ENCODE measurements around the gene TRAPPC3L.

Gene TRAPPC3L

DNA sequence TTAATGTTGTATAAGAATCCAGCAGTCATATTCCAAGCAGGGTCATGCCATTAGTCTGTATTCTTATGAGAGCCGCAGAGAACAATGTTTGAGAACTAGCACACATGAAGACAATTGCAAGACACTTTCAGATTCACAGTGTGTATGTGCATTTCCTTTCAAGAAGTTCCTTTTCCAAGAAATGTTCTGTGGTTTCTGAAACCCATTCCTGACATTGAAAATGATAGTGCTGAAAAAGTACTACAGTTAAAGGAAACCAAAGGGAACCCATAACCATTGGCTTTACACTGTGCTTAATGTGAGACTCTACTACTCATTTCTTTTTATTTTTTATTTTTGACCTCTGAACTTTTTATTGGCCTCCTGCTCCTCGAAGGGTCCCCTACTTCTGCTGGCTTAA lies 88.6 kb downstream of the TRAPPC3L start:
- H3K4me1 ChIP-seq (ENCODE audit: insufficient read depth, insufficient read length), result no peaks in the 10 kb centered on the region
- no peak overlapping the region for H3K4me3 ChIP-seq (ENCODE audit: insufficient read length, low read depth)
- no peak for DNase-seq (ENCODE audit: low read depth, low spot score)
- H3K9ac ChIP-seq (ENCODE audit: insufficient read length, low read depth), result no peak overlapping the region
- no peaks in the 10 kb centered on the region for H3K36me3 ChIP-seq (ENCODE audit: insufficient read depth, insufficient read length, low read length)
- H3K9me3 ChIP-seq (ENCODE audit: insufficient read depth, low read length), result no peaks in the 10 kb centered on the region
- peaks cover 24% of the 10 kb centered on the region for H3K27me3 ChIP-seq (ENCODE audit: insufficient read depth, insufficient read length)
- TF ChIP-seq YY1 (IDR thresholded peaks at IDR 0.05; ENCODE audit: insufficient read depth, insufficient read length) (no peak), ZNF274 (IDR thresholded peaks at IDR 0.05; ENCODE audit: low read depth, low read length) (no peak), SUZ12 (IDR thresholded peaks at IDR 0.05; ENCODE audit: extremely low read depth, insufficient read depth, insufficient read length) (no peak)

DNA sequence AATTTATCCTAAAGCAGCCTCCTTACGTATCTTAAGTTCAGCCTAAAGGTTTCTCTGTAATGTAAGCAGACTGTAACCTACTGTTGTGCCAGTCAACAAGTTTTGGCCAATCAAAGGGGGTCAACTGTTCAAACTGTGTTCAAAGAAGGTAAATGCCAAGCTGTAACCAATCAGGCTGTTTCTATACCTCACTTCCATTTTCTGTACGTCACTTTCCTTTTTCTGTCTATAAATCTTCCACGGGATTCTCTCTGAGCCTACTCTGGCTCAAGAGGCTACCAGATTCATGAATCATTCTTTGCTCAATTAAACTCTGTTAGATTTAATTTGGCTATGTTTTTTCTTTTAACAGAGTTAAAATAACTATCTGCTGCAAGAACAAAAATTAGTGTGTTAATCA lies 89.4 kb downstream of the TRAPPC3L start:
- peaks cover 15% of the 10 kb centered on the region for H3K27me3 ChIP-seq (ENCODE audit: insufficient read depth, insufficient read length)
- no peak overlapping the region for H3K9ac ChIP-seq (ENCODE audit: insufficient read length, low read depth)
- TF ChIP-seq ZNF274 (IDR thresholded peaks at IDR 0.05; ENCODE audit: low read depth, low read length) (no peak), SUZ12 (IDR thresholded peaks at IDR 0.05; ENCODE audit: extremely low read depth, insufficient read depth, insufficient read length) (no peak), YY1 (IDR thresholded peaks at IDR 0.05; ENCODE audit: insufficient read depth, insufficient read length) (no peak)
- H3K9me3 ChIP-seq (ENCODE audit: insufficient read depth, low read length), result no peaks in the 10 kb centered on the region
- H3K36me3 ChIP-seq (ENCODE audit: insufficient read depth, insufficient read length, low read length), result no peaks in the 10 kb centered on the region
- no peak overlapping the region for H3K4me3 ChIP-seq (ENCODE audit: insufficient read length, low read depth)
- no peaks in the 10 kb centered on the region for H3K4me1 ChIP-seq (ENCODE audit: insufficient read depth, insufficient read length)
- DNase-seq (ENCODE audit: low read depth, low spot score), result no peak

DNA sequence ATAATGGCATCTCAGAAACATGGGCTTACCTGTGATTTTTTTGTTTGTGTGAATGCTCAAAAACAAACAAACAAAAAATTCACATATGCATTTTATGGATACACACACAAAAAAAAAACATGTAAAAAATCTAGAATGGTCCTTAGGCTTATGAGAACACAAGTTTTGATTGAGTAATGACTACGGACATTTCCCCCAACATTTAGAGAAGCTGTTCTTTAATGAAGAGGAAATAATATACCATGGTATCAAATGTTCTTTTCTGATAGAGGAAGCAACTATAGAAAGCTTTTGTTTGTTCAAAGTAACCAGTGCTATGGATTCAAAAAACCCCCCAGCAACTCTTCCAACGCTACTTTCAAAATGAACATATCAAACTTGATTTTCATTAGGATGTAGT lies 93.0 kb downstream of the TRAPPC3L start:
- H3K36me3 ChIP-seq (ENCODE audit: insufficient read depth, insufficient read length, low read length), result no peaks in the 10 kb centered on the region
- no peak overlapping the region for H3K4me3 ChIP-seq (ENCODE audit: insufficient read length, low read depth)
- no peak overlapping the region for H3K9ac ChIP-seq (ENCODE audit: insufficient read length, low read depth)
- H3K9me3 ChIP-seq (ENCODE audit: insufficient read depth, low read length), result no peaks in the 10 kb centered on the region
- H3K27me3 ChIP-seq (ENCODE audit: insufficient read depth, insufficient read length), result no peaks in the 10 kb centered on the region
- TF ChIP-seq YY1 (IDR thresholded peaks at IDR 0.05; ENCODE audit: insufficient read depth, insufficient read length) (no peak), ZNF274 (IDR thresholded peaks at IDR 0.05; ENCODE audit: low read depth, low read length) (no peak), SUZ12 (IDR thresholded peaks at IDR 0.05; ENCODE audit: extremely low read depth, insufficient read depth, insufficient read length) (no peak)
- H3K4me1 ChIP-seq (ENCODE audit: insufficient read depth, insufficient read length), result no peaks in the 10 kb centered on the region
- no peak for DNase-seq (ENCODE audit: low read depth, low spot score)

DNA sequence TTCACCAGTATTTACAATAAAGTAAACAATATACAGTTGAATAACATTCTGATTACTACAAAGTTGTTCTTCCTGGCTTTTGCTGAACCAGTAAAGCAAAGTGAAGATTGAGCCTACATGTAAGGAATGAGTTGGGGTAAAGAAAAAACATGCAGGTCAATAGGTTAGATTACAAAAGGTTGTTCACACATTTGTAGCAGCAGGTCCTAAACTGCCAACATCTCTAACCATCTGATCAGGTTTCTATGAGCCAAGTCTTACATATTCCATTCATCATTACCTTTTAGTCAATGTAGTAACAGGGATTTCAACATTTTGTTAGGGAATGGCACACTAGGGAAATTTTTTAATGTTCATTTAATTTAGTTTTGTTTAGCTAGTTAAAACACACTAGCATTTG lies 93.6 kb downstream of the TRAPPC3L start:
- TF ChIP-seq YY1 (IDR thresholded peaks at IDR 0.05; ENCODE audit: insufficient read depth, insufficient read length), result no peak
- no peak for TF ChIP-seq ZNF274 (IDR thresholded peaks at IDR 0.05; ENCODE audit: low read depth, low read length)
- no peak for TF ChIP-seq SUZ12 (IDR thresholded peaks at IDR 0.05; ENCODE audit: extremely low read depth, insufficient read depth, insufficient read length)
- Histone ChIP-seq H3K9me3 (ENCODE audit: insufficient read depth, low read length) (no peaks in the 10 kb centered on the region), H3K36me3 (ENCODE audit: insufficient read depth, insufficient read length, low read length) (no peaks in the 10 kb centered on the region), H3K4me1 (ENCODE audit: insufficient read depth, insufficient read length) (no peaks in the 10 kb centered on the region), H3K27me3 (ENCODE audit: insufficient read depth, insufficient read length) (no peaks in the 10 kb centered on the region), H3K4me3 (ENCODE audit: insufficient read length, low read depth) (no peak overlapping the region), H3K9ac (ENCODE audit: insufficient read length, low read depth) (no peak overlapping the region)
- DNase-seq (ENCODE audit: low read depth, low spot score), result no peak

DNA sequence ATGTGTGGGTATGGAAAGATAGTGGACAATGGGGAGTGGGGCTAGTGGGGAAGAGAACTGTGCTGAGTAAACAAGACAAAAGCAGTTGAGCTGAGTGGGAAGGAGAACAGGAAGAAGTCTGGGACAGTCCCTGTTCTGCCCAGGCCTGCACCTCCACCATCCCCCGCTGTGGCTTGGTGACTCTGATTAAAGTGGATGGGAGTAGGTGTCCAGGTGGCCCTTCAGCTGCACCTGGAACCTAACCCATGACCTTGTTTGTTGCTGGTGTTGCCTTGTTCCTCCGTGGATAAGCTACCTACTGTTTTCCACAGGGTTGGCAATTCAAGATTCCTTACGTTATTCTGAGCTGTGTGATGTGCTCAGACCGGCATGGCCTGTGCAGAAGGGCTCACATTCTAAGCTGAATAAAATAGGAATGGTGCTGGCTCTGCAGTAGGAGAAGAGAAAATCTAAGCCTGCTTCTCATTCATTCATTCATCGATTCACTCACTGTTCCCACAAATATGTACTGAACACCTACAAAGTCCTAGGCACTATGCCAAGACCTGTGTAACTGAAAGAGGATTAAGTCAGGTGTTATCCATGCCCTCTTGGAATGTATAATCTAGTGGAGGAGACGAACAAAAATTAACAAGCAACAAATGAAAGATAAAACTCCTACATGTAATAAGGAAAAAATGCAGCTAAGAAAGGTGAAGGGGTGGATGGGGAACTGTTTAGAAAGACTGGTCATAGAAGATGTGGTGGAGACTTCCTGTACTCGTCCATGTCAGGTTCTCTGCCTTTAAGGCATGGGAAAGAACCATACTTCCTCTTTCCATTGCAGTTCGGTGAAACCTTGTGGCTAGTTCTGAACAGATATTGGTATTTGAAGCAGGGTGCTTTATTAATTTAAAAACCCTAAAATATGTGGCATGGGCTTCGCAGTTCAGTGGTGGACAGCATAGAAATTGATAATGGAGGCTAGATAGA lies 94.4 kb downstream of the TRAPPC3L start:
- Histone ChIP-seq H3K9ac (ENCODE audit: insufficient read length, low read depth) (no peak overlapping the region), H3K9me3 (ENCODE audit: insufficient read depth, low read length) (no peaks in the 10 kb centered on the region), H3K27me3 (ENCODE audit: insufficient read depth, insufficient read length) (no peaks in the 10 kb centered on the region), H3K4me3 (ENCODE audit: insufficient read length, low read depth) (no peak overlapping the region), H3K4me1 (ENCODE audit: insufficient read depth, insufficient read length) (no peaks in the 10 kb centered on the region), H3K36me3 (ENCODE audit: insufficient read depth, insufficient read length, low read length) (no peaks in the 10 kb centered on the region)
- DNase-seq (ENCODE audit: low read depth, low spot score), result no peak
- TF ChIP-seq ZNF274 (IDR thresholded peaks at IDR 0.05; ENCODE audit: low read depth, low read length) (no peak), SUZ12 (IDR thresholded peaks at IDR 0.05; ENCODE audit: extremely low read depth, insufficient read depth, insufficient read length) (no peak), YY1 (IDR thresholded peaks at IDR 0.05; ENCODE audit: insufficient read depth, insufficient read length) (no peak)

DNA sequence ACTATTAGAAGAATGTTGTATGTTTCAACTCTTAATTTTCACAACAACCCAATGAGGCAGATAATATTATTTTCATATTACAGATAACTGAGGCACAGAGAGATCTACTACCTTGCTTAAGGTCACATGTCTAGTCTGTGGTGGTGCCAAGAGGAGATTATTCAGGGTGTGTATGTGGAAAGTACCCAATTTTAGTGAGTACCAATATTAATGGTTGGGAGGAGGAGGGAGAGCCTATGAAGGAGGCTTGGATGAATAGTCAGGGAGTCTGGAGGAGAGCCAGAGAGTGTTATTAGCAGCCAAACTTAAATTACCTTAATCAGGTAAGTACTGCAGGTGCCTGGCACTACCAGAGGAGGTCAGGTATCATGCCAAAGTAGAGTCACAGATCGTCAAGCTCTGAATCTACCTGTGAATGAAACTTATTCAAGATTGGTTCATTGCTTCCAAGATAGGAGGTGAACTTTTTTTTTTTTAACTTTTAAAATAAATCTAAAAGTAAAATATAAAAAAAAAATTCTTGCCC lies 95.2 kb downstream of the TRAPPC3L start:
- DNase-seq (ENCODE audit: low read depth, low spot score), result no peak
- Histone ChIP-seq H3K36me3 (ENCODE audit: insufficient read depth, insufficient read length, low read length) (no peaks in the 10 kb centered on the region), H3K4me1 (ENCODE audit: insufficient read depth, insufficient read length) (no peaks in the 10 kb centered on the region), H3K4me3 (ENCODE audit: insufficient read length, low read depth) (no peak overlapping the region), H3K9me3 (ENCODE audit: insufficient read depth, low read length) (no peaks in the 10 kb centered on the region), H3K27me3 (ENCODE audit: insufficient read depth, insufficient read length) (no peaks in the 10 kb centered on the region), H3K9ac (ENCODE audit: insufficient read length, low read depth) (no peak overlapping the region)
- TF ChIP-seq SUZ12 (IDR thresholded peaks at IDR 0.05; ENCODE audit: extremely low read depth, insufficient read depth, insufficient read length) (no peak), ZNF274 (IDR thresholded peaks at IDR 0.05; ENCODE audit: low read depth, low read length) (no peak), YY1 (IDR thresholded peaks at IDR 0.05; ENCODE audit: insufficient read depth, insufficient read length) (no peak)

DNA sequence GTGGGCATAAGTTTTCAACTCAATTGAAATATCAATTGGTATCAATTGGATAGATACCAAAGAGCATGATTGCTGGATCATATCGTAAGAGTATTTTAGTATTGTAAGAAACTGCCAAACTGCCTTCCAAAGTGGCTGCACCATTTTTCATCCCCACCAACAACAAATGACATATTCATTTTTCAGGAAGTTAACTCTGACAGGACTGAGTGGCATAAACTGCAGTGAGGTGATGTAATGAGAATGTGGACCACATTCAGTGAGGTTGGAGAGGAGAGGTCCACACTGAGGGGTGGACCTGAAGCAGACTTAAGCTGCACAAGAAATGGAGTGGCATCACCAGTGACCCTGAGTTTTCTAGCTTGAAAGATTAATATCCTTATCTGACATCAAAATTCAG lies 95.9 kb downstream of the TRAPPC3L start:
- Histone ChIP-seq H3K27me3 (ENCODE audit: insufficient read depth, insufficient read length) (no peaks in the 10 kb centered on the region), H3K4me3 (ENCODE audit: insufficient read length, low read depth) (no peak overlapping the region), H3K9me3 (ENCODE audit: insufficient read depth, low read length) (no peaks in the 10 kb centered on the region), H3K4me1 (ENCODE audit: insufficient read depth, insufficient read length) (no peaks in the 10 kb centered on the region), H3K9ac (ENCODE audit: insufficient read length, low read depth) (no peak overlapping the region), H3K36me3 (ENCODE audit: insufficient read depth, insufficient read length, low read length) (no peaks in the 10 kb centered on the region)
- no peak for TF ChIP-seq SUZ12 (IDR thresholded peaks at IDR 0.05; ENCODE audit: extremely low read depth, insufficient read depth, insufficient read length)
- no peak for TF ChIP-seq YY1 (IDR thresholded peaks at IDR 0.05; ENCODE audit: insufficient read depth, insufficient read length)
- TF ChIP-seq ZNF274 (IDR thresholded peaks at IDR 0.05; ENCODE audit: low read depth, low read length), result no peak
- DNase-seq (ENCODE audit: low read depth, low spot score), result no peak

All from NT2/D1 (cell line).